Breast epithelium (tissue), 3 donors: ENCODE measurements around the gene CADM1.

Source experiments
- CTCF ChIP-seq, 3 donors: fragments of 450-650 bp; IDR thresholded peaks; one replicate each; pipeline ENCODE4 v1.5.1; 2016 to 2017; ENCODE audit warnings: antibody characterized with exemption in 3 of 3, mild to moderate bottlenecking in 3 of 3, moderate library complexity in 3 of 3
- POLR2A ChIP-seq: fragments of 450-650 bp; IDR thresholded peaks from one replicate; pipeline ENCODE4 v1.6.1; 2016; ENCODE audit warnings: antibody characterized with exemption, mild to moderate bottlenecking, moderate library complexity
- POLR2AphosphoS5 ChIP-seq, 3 donors: sonication (generic); formaldehyde crosslinking; IDR thresholded peaks; one replicate each; pipeline ENCODE4 v1.6.1; 2017; ENCODE audit warnings: antibody characterized with exemption in 3 of 3

GRCh38 chr11:115469361-115469760 lies 34.9 kb downstream of the CADM1 start:
- TF ChIP-seq CTCF (IDR thresholded peaks at IDR 0.05), result no peak
- TF ChIP-seq POLR2A, result no peak
- TF ChIP-seq POLR2AphosphoS5 (IDR thresholded peaks at IDR 0.05), result no peak
